Transverse colon (tissue), 4 donors: ENCODE data around the gene TAOK3. TPM values are rescaled to one million over a fixed set of nuclear protein-coding genes. Genes with fewer than 3 reads are reported as not detected.

Source experiments
- DNase-seq: peaks from one replicate; pipeline ENCODE4 v3.0.0-alpha.2; 2019
- H3K27ac ChIP-seq, 4 donors: fragments of 200-600 bp; sonication (generic); 2 replicates each; pipeline ENCODE4 v1.5.1; 2016 to 2018; ENCODE audit warnings: inconsistent platforms in 4 of 4
- H3K27me3 ChIP-seq: fragments of 200-600 bp; sonication (generic); 2 replicates; pipeline ENCODE4 v1.5.1; 2017; ENCODE audit warnings: inconsistent platforms
- H3K36me3 ChIP-seq, 4 donors: fragments of 200-600 bp; sonication (generic); 2 replicates each; pipeline ENCODE4 v1.5.1; 2017 to 2019; ENCODE audit warnings: inconsistent platforms in 4 of 4
- H3K4me1 ChIP-seq, 4 donors: fragments of 200-600 bp; sonication (generic); 2 replicates each; pipeline ENCODE4 v1.5.1; 2017 to 2020; ENCODE audit warnings: inconsistent platforms in 4 of 4
- H3K4me3 ChIP-seq, 4 donors: fragments of 200-600 bp; sonication (generic); 1 replicate in 1 of 4; 2 replicates in 3 of 4; pipeline versions ENCODE4 v1.5.1 to v1.6.1; 2017 to 2019; ENCODE audit warnings: inconsistent platforms in 4 of 4
- H3K9me3 ChIP-seq, 2 donors: fragments of 200-600 bp; sonication (generic); 2 replicates each; pipeline ENCODE4 v1.5.1; 2017 to 2019; ENCODE audit warnings: inconsistent platforms in 2 of 2
- CTCF ChIP-seq, 5 experiments: fragments of 200-600 bp in 3 of 5; fragments of 450-650 bp in 2 of 5; sonication (generic) in 3 of 5; IDR thresholded peaks; 1 replicate in 2 of 5; 2 replicates in 3 of 5; pipeline ENCODE4 v1.5.1; 2016 to 2017; ENCODE audit warnings: antibody characterized with exemption in 5 of 5, inconsistent platforms in 3 of 5, mild to moderate bottlenecking in 2 of 5, moderate library complexity in 1 of 5
- EP300 ChIP-seq: sonication (generic); formaldehyde crosslinking; IDR thresholded peaks from one replicate; pipeline ENCODE4 v1.6.1; 2017; ENCODE audit warnings: antibody characterized with exemption, low read depth
- POLR2A ChIP-seq: fragments of 450-650 bp; IDR thresholded peaks from one replicate; pipeline ENCODE4 v1.6.1; 2016; ENCODE audit warnings: antibody characterized with exemption, mild to moderate bottlenecking, moderate library complexity
- POLR2AphosphoS5 ChIP-seq, 3 donors: sonication (generic); formaldehyde crosslinking; IDR thresholded peaks; one replicate each; pipeline ENCODE4 v1.6.1; 2016; ENCODE audit warnings: antibody characterized with exemption in 3 of 3
- WGBS, 2 donors: methylation state at CpG; one replicate each; pipeline ENCODE4 v1.1.5; 2018; ENCODE audit warnings: low coverage in 1 of 2; 5-methylcytosine and 5-hydroxymethylcytosine counted together
- in situ Hi-C, 4 donors: fragments of 200-750 bp; cut with MboI; loops; one replicate each; pipeline versions ENCODE4 v1.15.0 to v1.15.1; 2017; ENCODE audit warnings: low sequenced_read_pairs in 3 of 4, low pct_ligation_motif_present in 1 of 4, low pct_unique_long_range_greater_than_20kb in 1 of 4
- intact Hi-C: fragments of 100-400 bp; cut with DNase I; formaldehyde crosslinking; loops from one replicate; pipeline ENCODE4 v1.15.1; 2023; ENCODE audit warnings: low total_unique reads
- total RNA-seq, 4 donors: library from RNA; depleted of rRNA; stranded (reverse); fragments of >200 nt; gene quantifications; one replicate each; pipeline ENCODE4 v1.1.0, GENCODE V29; 2016

Gene TAOK3
- total RNA-seq, 4 donors from 2014 or later = 40.4 to 93.2 (median 79.2) TPM

DNA sequence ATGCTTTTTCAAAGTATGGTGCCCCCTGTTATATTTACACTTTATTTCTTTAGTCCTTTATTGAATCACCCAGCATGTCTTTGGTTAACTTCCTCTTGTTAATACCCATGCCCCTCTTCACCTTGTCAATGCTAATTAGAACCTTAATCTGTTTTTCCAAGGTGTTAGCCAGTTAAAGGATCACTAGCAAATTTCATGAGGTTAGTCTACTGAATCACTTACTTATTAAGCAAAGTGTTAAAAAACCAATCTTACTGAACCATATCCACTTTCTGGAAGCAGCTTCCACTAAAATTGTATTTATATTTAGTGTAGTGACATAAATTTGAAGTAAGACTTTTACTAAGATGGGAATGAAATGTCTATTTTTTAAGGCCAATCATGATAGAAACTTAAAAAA, 27.9 kb downstream of the TAOK3 start:
- no peaks in the 10 kb centered on the region for H3K36me3 ChIP-seq
- in situ Hi-C loops = no loop called here
- H3K4me3 ChIP-seq = no peak overlapping the region
- intact Hi-C loops = no loop called here
- DNase-seq = no peak
- TF ChIP-seq POLR2A (no peak), CTCF (IDR thresholded peaks at IDR 0.05) (no peak), EP300 (no peak), POLR2AphosphoS5 (IDR thresholded peaks at IDR 0.05) (no peak)
- H3K27ac ChIP-seq = no peak overlapping the region
- peaks cover 3 to 30% (median 8%) of the 10 kb centered on the region in 4 donors for H3K4me1 ChIP-seq
- no peaks in the 10 kb centered on the region for H3K9me3 ChIP-seq
- no peaks in the 10 kb centered on the region for H3K27me3 ChIP-seq

GRCh38 chr12:118342090-118342489, 30.6 kb downstream of the TAOK3 start:
- Histone ChIP-seq H3K27ac (peak overlapping the region in 1 of 4 donors; percentile 14), H3K4me3 (no peak overlapping the region), H3K4me1 (peaks cover 0 to 21% (median 8%) of the 10 kb centered on the region in 4 donors), H3K36me3 (no peaks in the 10 kb centered on the region), H3K27me3 (no peaks in the 10 kb centered on the region), H3K9me3 (no peaks in the 10 kb centered on the region)
- TF ChIP-seq POLR2AphosphoS5 (IDR thresholded peaks at IDR 0.05) = no peak
- no peak for TF ChIP-seq POLR2A
- no peak for TF ChIP-seq CTCF (IDR thresholded peaks at IDR 0.05)
- TF ChIP-seq EP300 = no peak
- no peak for DNase-seq
- in situ Hi-C loops = no loop called here
- 33 to 41% methylated on average over 2 of the region's 2 CpGs for WGBS, 2 donors
- intact Hi-C loops = no loop called here

- Histone ChIP-seq H3K4me1 (peaks cover 0 to 17% (median 7%) of the 10 kb centered on the region in 4 donors), H3K4me3 (no peak overlapping the region), H3K36me3 (no peaks in the 10 kb centered on the region), H3K27me3 (no peaks in the 10 kb centered on the region), H3K9me3 (no peaks in the 10 kb centered on the region), H3K27ac (peak overlapping the region in 1 of 4 donors; percentile 10)
- DNase-seq = no peak
- intact Hi-C loops (no loop called here), in situ Hi-C loops (no loop called here)
- 31 to 37% methylated on average over 4 to 6 of the region's 6 CpGs for WGBS, 2 donors
- TF ChIP-seq CTCF (IDR thresholded peaks at IDR 0.05) (no peak), EP300 (no peak), POLR2AphosphoS5 (IDR thresholded peaks at IDR 0.05) (no peak), POLR2A (no peak)
These were observed 35.4 kb downstream of the TAOK3 start for GRCh38 chr12:118337194-118337838.

DNA sequence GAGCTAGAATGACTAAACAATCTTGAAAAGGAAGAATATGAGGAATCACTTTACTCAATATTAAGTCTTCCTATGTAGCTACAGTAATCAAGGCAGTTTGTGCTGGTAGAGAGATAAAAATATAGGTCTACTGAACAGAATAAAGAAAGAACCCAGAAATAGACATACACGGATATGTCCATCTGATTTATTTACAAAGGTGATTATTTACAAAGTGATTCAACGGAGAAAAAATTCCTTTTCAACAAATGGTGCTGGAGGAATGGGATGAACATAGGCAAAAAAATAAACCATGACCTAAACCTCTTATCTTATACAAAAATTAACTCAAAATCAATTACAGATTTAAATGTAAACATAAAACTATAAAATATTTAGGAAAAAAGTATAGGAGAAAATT, 36.6 kb downstream of the TAOK3 start:
- DNase-seq = no peak
- TF ChIP-seq POLR2A (no peak), EP300 (no peak), POLR2AphosphoS5 (IDR thresholded peaks at IDR 0.05) (no peak), CTCF (IDR thresholded peaks at IDR 0.05) (no peak)
- intact Hi-C loops (no loop called here), in situ Hi-C loops (no loop called here)
- Histone ChIP-seq H3K4me3 (no peak overlapping the region), H3K4me1 (peaks cover 0 to 15% (median 4%) of the 10 kb centered on the region in 4 donors), H3K27me3 (no peaks in the 10 kb centered on the region), H3K27ac (no peak overlapping the region), H3K36me3 (no peaks in the 10 kb centered on the region), H3K9me3 (no peaks in the 10 kb centered on the region)
- WGBS, 2 donors = 78 to 86% methylated on average over 2 of the region's 2 CpGs
